Liver (tissue), 9 donors: Measurements from ENCODE around the gene MPC2. TPM values are rescaled to one million over a fixed set of nuclear protein-coding genes. Genes with fewer than 3 reads are reported as not detected.

Experiments used
- DNase-seq: peaks from one replicate; pipeline ENCODE4 v3.0.0-alpha.2; 2017; ENCODE audit warnings: low spot score
- H3K27ac ChIP-seq, 2 donors: one replicate each; pipeline ENCODE4 v1.7.0; 2013; ENCODE audit warnings: inconsistent platforms in 2 of 2, low read length in 2 of 2, control low read depth in 1 of 2, low read depth in 1 of 2, mild to moderate bottlenecking in 1 of 2
- H3K27me3 ChIP-seq, 4 donors: one replicate each; pipeline versions ENCODE4 v1.6.1 to v1.7.0; 2013; ENCODE audit warnings: low read length in 3 of 4, inconsistent platforms in 1 of 4, mild to moderate bottlenecking in 1 of 4, moderate library complexity in 1 of 4; ENCODE audit not compliant: control insufficient read depth in 4 of 4, insufficient read depth in 4 of 4
- H3K36me3 ChIP-seq, 4 donors: one replicate each; pipeline versions ENCODE4 v1.6.1 to v1.7.0; 2013; ENCODE audit warnings: low read length in 3 of 4, mild to moderate bottlenecking in 3 of 4, low read depth in 1 of 4, moderate library complexity in 1 of 4; ENCODE audit not compliant: control insufficient read depth in 4 of 4, insufficient read depth in 3 of 4
- H3K4me1 ChIP-seq, 4 donors: one replicate each; pipeline versions ENCODE4 v1.6.1 to v1.7.0; 2013; ENCODE audit warnings: low read length in 3 of 4, mild to moderate bottlenecking in 3 of 4, moderate library complexity in 1 of 4; ENCODE audit not compliant: control insufficient read depth in 4 of 4, insufficient read depth in 4 of 4
- H3K4me3 ChIP-seq, 3 donors: one replicate each; pipeline versions ENCODE4 v1.6.1 to v1.7.0; 2013; ENCODE audit warnings: low read length in 3 of 3, control low read depth in 1 of 3, low read depth in 1 of 3, mild to moderate bottlenecking in 1 of 3
- H3K9ac ChIP-seq, 2 donors: one replicate each; pipeline ENCODE4 v1.7.0; 2013; ENCODE audit warnings: low read length in 2 of 2, mild to moderate bottlenecking in 2 of 2, moderate library complexity in 2 of 2, control low read depth in 1 of 2, low read depth in 1 of 2
- H3K9me3 ChIP-seq, 4 donors: one replicate each; pipeline versions ENCODE4 v1.6.1 to v1.7.0; 2013; ENCODE audit warnings: low read length in 3 of 4; ENCODE audit not compliant: control insufficient read depth in 4 of 4
- CTCF ChIP-seq: fragments of 150-350 bp; IDR thresholded peaks from 2 replicates; pipeline ENCODE4 v1.5.1; 2017; ENCODE audit warnings: improper control_type of control experiment, low read depth, low read length; ENCODE audit not compliant: missing input control
- EGR1 ChIP-seq, 2 donors: IDR thresholded peaks; 2 replicates each; pipeline ENCODE4 v1.6.1; 2016 to 2018; ENCODE audit warnings: antibody characterized with exemption in 2 of 2, low read depth in 2 of 2
- FOXA1 ChIP-seq: IDR thresholded peaks from 2 replicates; pipeline ENCODE4 v1.6.1; 2016; ENCODE audit warnings: antibody characterized with exemption
- FOXA2 ChIP-seq: IDR thresholded peaks from 2 replicates; pipeline ENCODE4 v1.6.1; 2016; ENCODE audit warnings: antibody characterized with exemption
- GABPA ChIP-seq, 2 donors: IDR thresholded peaks in 1 of 2; conservative IDR thresholded peaks in 1 of 2; 2 replicates each; pipeline ENCODE4 v1.6.1; 2016; ENCODE audit warnings: antibody characterized with exemption in 2 of 2, mild to moderate bottlenecking in 1 of 2, moderate library complexity in 1 of 2
- HNF4A ChIP-seq, 2 donors: conservative IDR thresholded peaks; 2 replicates each; pipeline ENCODE4 v1.6.1; 2016; ENCODE audit warnings: antibody characterized with exemption in 2 of 2, mild to moderate bottlenecking in 2 of 2
- HNF4G ChIP-seq: IDR thresholded peaks from 2 replicates; pipeline ENCODE4 v1.6.1; 2016; ENCODE audit warnings: antibody characterized with exemption
- JUND ChIP-seq, 2 donors: IDR thresholded peaks; 2 replicates each; pipeline ENCODE4 v1.6.1; 2016; ENCODE audit warnings: antibody characterized with exemption in 2 of 2
- NR2F2 ChIP-seq: IDR thresholded peaks from 2 replicates; pipeline ENCODE4 v1.6.1; 2016; ENCODE audit warnings: antibody characterized with exemption
- RAD21 ChIP-seq, 2 donors: IDR thresholded peaks; 2 replicates each; pipeline ENCODE4 v1.6.1; 2016; ENCODE audit warnings: antibody characterized with exemption in 2 of 2, mild to moderate bottlenecking in 2 of 2
- REST ChIP-seq: IDR thresholded peaks from 2 replicates; pipeline ENCODE4 v1.6.1; 2016; ENCODE audit warnings: antibody characterized with exemption, mild to moderate bottlenecking
- RXRA ChIP-seq, 2 donors: IDR thresholded peaks; 2 replicates each; pipeline ENCODE4 v1.6.1; 2017 to 2018; ENCODE audit warnings: antibody characterized with exemption in 2 of 2, mild to moderate bottlenecking in 1 of 2
- SP1 ChIP-seq: IDR thresholded peaks from 2 replicates; pipeline ENCODE4 v1.6.1; 2018; ENCODE audit warnings: antibody characterized with exemption, mild to moderate bottlenecking
- TAF1 ChIP-seq: conservative IDR thresholded peaks from 2 replicates; pipeline ENCODE4 v1.6.1; 2016; ENCODE audit warnings: antibody characterized with exemption, mild to moderate bottlenecking
- YY1 ChIP-seq: IDR thresholded peaks from 2 replicates; pipeline ENCODE4 v1.6.1; 2016; ENCODE audit warnings: antibody characterized with exemption, mild to moderate bottlenecking
- ZBTB33 ChIP-seq: IDR thresholded peaks from 2 replicates; pipeline ENCODE4 v1.6.1; 2016; ENCODE audit warnings: antibody characterized with exemption
- WGBS: extraction: QIAGEN DNeasy Blood & Tissue Kit; methylation state at CpG from one replicate; pipeline ENCODE4 v1.1.7; 2013; 5-methylcytosine and 5-hydroxymethylcytosine counted together
- polyA plus RNA-seq, 2 donors: library from polyadenylated mRNA; stranded (reverse) in 1 of 2; unstranded in 1 of 2; fragments of 200-250 nt in 1 of 2; fragments of >200 nt in 1 of 2; fragmentation: Nextera tagmentation in 1 of 2; extraction: Ambion mirVana in 1 of 2; gene quantifications; one replicate each; pipeline versions ENCODE4 v1.2.1 to v1.2.3, GENCODE V29; 2013 to 2015
- total RNA-seq, 2 donors: library from RNA; depleted of rRNA; stranded (reverse); fragments of >200 nt; gene quantifications; one replicate each; pipeline ENCODE4 v1.2.3, GENCODE V29; 2014
- TF ChIP-seq, protein P1 (sequence below): IDR thresholded peaks from 2 replicates; pipeline ENCODE4 v1.6.1; 2016; ENCODE audit warnings: antibody characterized with exemption
- TF ChIP-seq, protein P2 (sequence below): IDR thresholded peaks from 2 replicates; pipeline ENCODE4 v1.6.1; 2016; ENCODE audit warnings: antibody characterized with exemption
- donor health status: healthy.
- donor health status: healthy.
- donor health status: healthy.
- donor health status: healthy.
- donor health status: healthy.

MPC2 gene
- total and polyA plus RNA-seq, 4 donors = 78.8 to 369 (median 127) TPM

DNA sequence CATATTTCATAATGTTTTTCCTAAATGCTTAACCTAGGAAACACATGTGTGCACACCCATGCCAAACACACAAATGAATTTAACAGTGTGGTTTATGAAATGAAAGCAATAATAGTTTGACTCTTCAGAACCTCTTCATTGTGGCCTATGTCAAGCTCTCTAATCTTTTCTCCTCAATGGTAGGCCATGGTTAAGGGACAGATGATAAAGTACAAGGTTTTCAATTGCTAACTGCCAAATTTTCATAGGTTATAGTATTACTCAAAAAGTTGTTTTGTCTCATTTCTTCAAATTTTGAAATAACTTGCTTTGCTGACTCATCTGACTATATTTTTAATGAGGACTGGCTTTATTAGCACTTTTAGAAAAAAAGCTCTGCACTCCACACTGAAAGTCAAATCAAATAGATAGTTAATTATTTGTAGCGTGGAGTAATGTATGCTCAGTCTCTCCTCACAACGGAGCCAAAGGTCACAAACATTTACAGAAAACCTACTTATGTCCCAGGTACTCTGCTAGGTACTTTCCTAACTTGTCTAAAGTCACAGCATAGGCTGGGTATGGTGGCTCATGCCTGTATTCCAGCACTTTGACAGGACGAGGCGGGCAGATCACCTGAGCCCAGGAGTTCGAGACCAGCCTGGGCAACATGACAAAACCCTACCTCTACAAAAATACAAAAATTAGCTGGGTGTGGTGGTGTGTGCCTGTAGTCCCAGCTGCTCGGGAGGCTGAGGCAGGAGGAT lies 19.9 kb downstream of the MPC2 start:
- H3K9ac ChIP-seq = no peak overlapping the region
- 38% methylated on average over 6 of the region's 6 CpGs for WGBS
- peaks cover 11 to 51% (median 24%) of the 10 kb centered on the region in 4 donors for H3K4me1 ChIP-seq
- peaks cover 0 to 8% (median 0%) of the 10 kb centered on the region in 4 donors for H3K36me3 ChIP-seq
- peak overlapping the region; percentile 60 to 86 for H3K27ac ChIP-seq
- DNase-seq = no peak
- TF ChIP-seq EGR1 (IDR thresholded peaks at IDR 0.05; ENCODE audit: low read depth in 2 of 2) (peak in 1 of 2 donors; percentile 30), ZBTB33 (peak; percentile 67), RXRA (IDR thresholded peaks at IDR 0.05) (peak; percentile 78 to 88), SP1 (peak; percentile 81), FOXA2 (peak; percentile 67), RAD21 (IDR thresholded peaks at IDR 0.05) (peak; percentile 49 to 52), CTCF (no peak), GABPA (IDR thresholded peaks at IDR 0.05 in 1 of 2, conservative IDR thresholded peaks at IDR 0.05 in 1 of 2) (no peak), HNF4A (conservative IDR thresholded peaks at IDR 0.05) (peak; percentile 75 to 81), REST (peak; percentile 80), YY1 (peak; percentile 87), HNF4G (peak; percentile 42), NR2F2 (peak; percentile 71), FOXA1 (peak; percentile 64), JUND (IDR thresholded peaks at IDR 0.05) (peak; percentile 50 to 74), TAF1 (no peak)
- TF ChIP-seq, protein P1, sequence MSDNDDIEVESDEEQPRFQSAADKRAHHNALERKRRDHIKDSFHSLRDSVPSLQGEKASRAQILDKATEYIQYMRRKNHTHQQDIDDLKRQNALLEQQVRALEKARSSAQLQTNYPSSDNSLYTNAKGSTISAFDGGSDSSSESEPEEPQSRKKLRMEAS = peak; percentile 70
- TF ChIP-seq, protein P2, sequence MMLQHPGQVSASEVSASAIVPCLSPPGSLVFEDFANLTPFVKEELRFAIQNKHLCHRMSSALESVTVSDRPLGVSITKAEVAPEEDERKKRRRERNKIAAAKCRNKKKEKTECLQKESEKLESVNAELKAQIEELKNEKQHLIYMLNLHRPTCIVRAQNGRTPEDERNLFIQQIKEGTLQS = no peak
- no peaks in the 10 kb centered on the region for H3K27me3 ChIP-seq
- H3K4me3 ChIP-seq = no peak overlapping the region
- no peaks in the 10 kb centered on the region for H3K9me3 ChIP-seq
